HepG2 (cell line): Measurements from ENCODE around the gene MCRIP2. TPM values are rescaled to one million over a fixed set of nuclear protein-coding genes. Genes with fewer than 3 reads are reported as not detected.

ENCODE experiments used
- ATAC-seq: fragments of 200-7000 bp; cut with Tn5 transposase; 3 replicates; pipeline ENCODE4 v1.9.1; 2020; ENCODE audit warnings: mild to moderate bottlenecking, moderate library complexity
- BruUV-seq: library from RNA; stranded (reverse); fragments of 400-500 nt; replicated peaks from 2 replicates; lab custom pipeline; 2021; lab: Mats Ljungman, UMichigan
- CTCF ChIA-PET: fragments of 300-600 bp; formaldehyde crosslinking; extraction: SDS; loops from one replicate; lab custom pipeline; 2021; ENCODE audit warnings: low total read pairs, inconsistent platforms, low intra/inter-chr PET ratio; lab: Yijun Ruan, JAX
- POLR2A ChIA-PET: fragments of 350-600 bp; sonication (Branson Sonifier 250); formaldehyde crosslinking; loops from one replicate; lab custom pipeline; 2020; ENCODE audit warnings: antibody characterized with exemption, inconsistent platforms; lab: Yijun Ruan, JAX
- DNase-seq: peaks from one replicate; pipeline ENCODE4 v3.0.0-alpha.2; 2015; ENCODE audit warnings: low spot score
- FAIRE-seq: peaks from 3 replicates; lab custom pipeline; 2011; peaks lifted over from hg19 to GRCh38; lab: Jason Lieb, UNC
- H2AFZ ChIP-seq: one replicate; pipeline ENCODE4 v1.6.1; 2011; ENCODE audit warnings: low read length, inconsistent platforms
- H3K27ac ChIP-seq: fragments of 300-600 bp; 3 replicates; pipeline ENCODE4 v1.8.0; 2011; ENCODE audit warnings: mixed run types, mild to moderate bottlenecking, mixed read lengths, low read length, inconsistent platforms; ENCODE audit not compliant: insufficient read depth; ENCODE audit errors: extremely low read length
- H3K27me3 ChIP-seq, 2 experiments: fragments of 200-600 bp in 1 of 2; 2 replicates in 1 of 2; 3 replicates in 1 of 2; pipeline versions ENCODE4 v1.6.0 to v1.8.0; 2011; ENCODE audit warnings: low read length in 2 of 2, mild to moderate bottlenecking in 2 of 2, moderate library complexity in 2 of 2, inconsistent platforms in 1 of 2; ENCODE audit not compliant: insufficient read depth in 2 of 2, control insufficient read depth in 1 of 2
- H3K36me3 ChIP-seq, 2 experiments: fragments of 200-600 bp in 1 of 2; replicated peaks in 1 of 2; 2 replicates in 1 of 2; 3 replicates in 1 of 2; pipeline versions ENCODE4 v1.5.1 to v1.8.0; 2011; ENCODE audit warnings: low read length in 2 of 2, inconsistent platforms in 1 of 2; ENCODE audit not compliant: insufficient read depth in 2 of 2, control insufficient read depth in 1 of 2
- H3K4me1 ChIP-seq: 2 replicates; pipeline ENCODE4 v1.5.1; 2012; ENCODE audit warnings: low read length, inconsistent platforms; ENCODE audit not compliant: insufficient read depth
- H3K4me2 ChIP-seq: 2 replicates; pipeline ENCODE4 v1.6.0; 2011; ENCODE audit warnings: low read depth, low read length, inconsistent platforms
- H3K4me3 ChIP-seq, 3 experiments: fragments of 200-600 bp in 1 of 3; sonication (generic), shearing (Covaris generic) in 1 of 3; replicated peaks in 1 of 3; 2 replicates each; pipeline ENCODE4 v1.5.1; 2011 to 2016; ENCODE audit warnings: low read length in 3 of 3, inconsistent platforms in 2 of 3, low read depth in 2 of 3, mild to moderate bottlenecking in 2 of 3, control low read depth in 1 of 3, mixed read lengths in 1 of 3; ENCODE audit not compliant: insufficient read depth in 1 of 3
- H3K79me2 ChIP-seq: one replicate; pipeline ENCODE4 v1.6.1; 2011; ENCODE audit warnings: low read length, inconsistent platforms; ENCODE audit not compliant: insufficient read depth
- H3K9ac ChIP-seq: 2 replicates; pipeline ENCODE4 v1.6.0; 2011; ENCODE audit warnings: mild to moderate bottlenecking, low read depth, low read length, inconsistent platforms; ENCODE audit not compliant: insufficient read depth
- H3K9me3 ChIP-seq: 2 replicates; pipeline ENCODE4 v1.5.1; 2012; ENCODE audit warnings: mild to moderate bottlenecking, low read length
- H4K20me1 ChIP-seq: 2 replicates; pipeline ENCODE4 v1.6.0; 2011; ENCODE audit warnings: inconsistent platforms, mild to moderate bottlenecking, low read length, moderate library complexity; ENCODE audit not compliant: insufficient read depth
- FOXJ3 ChIP-seq: sonication (generic); formaldehyde crosslinking; IDR thresholded peaks from 2 replicates; pipeline ENCODE4 v1.4.0; 2020; ENCODE audit warnings: missing genetic modification reagents, mild to moderate bottlenecking, borderline replicate concordance
- GABPB1 ChIP-seq: IDR thresholded peaks from 2 replicates; pipeline ENCODE4 v1.6.1; 2016; ENCODE audit warnings: mild to moderate bottlenecking, missing genetic modification reagents, moderate library complexity, missing compliant biosample characterization
- MAFG ChIP-seq: sonication (generic); formaldehyde crosslinking; IDR thresholded peaks from 2 replicates; pipeline ENCODE4 v1.5.1; 2020; ENCODE audit warnings: mild to moderate bottlenecking, missing genetic modification reagents
- NCOA1 ChIP-seq: sonication (generic); formaldehyde crosslinking; IDR thresholded peaks from 2 replicates; pipeline ENCODE4 v1.9.0; 2021; ENCODE audit warnings: missing genetic modification reagents
- NFRKB ChIP-seq: fragments of 450-650 bp; IDR thresholded peaks from 2 replicates; pipeline ENCODE4 v1.6.1; 2017
- PCBP1 ChIP-seq: fragments of 200-400 bp; formaldehyde crosslinking; IDR thresholded peaks from 2 replicates; pipeline ENCODE4 v1.6.1; 2017; ENCODE audit warnings: mild to moderate bottlenecking, low read depth, low read length, borderline replicate concordance
- POLR2AphosphoS2 ChIP-seq: IDR thresholded peaks from 2 replicates; pipeline ENCODE4 v1.6.1; 2011; ENCODE audit warnings: low read depth, low read length, improper control_type of control experiment
- ZNF264 ChIP-seq: sonication (generic); formaldehyde crosslinking; IDR thresholded peaks from 2 replicates; pipeline ENCODE4 v1.4.0; 2020; ENCODE audit warnings: missing genetic modification reagents
- ZNF296 ChIP-seq: sonication (generic); formaldehyde crosslinking; conservative IDR thresholded peaks from 2 replicates; pipeline ENCODE4 v1.5.0; 2020; ENCODE audit warnings: mild to moderate bottlenecking, missing genetic modification reagents
- ZNF788 ChIP-seq: sonication (generic); formaldehyde crosslinking; IDR thresholded peaks from 2 replicates; pipeline ENCODE4 v1.5.0; 2020; ENCODE audit warnings: mild to moderate bottlenecking, missing genetic modification reagents, borderline replicate concordance
- WGBS: methylation state at CpG from one replicate; pipeline ENCODE4 v1.1.6; 2017; ENCODE audit warnings: low lambda C conversion rate; 5-methylcytosine and 5-hydroxymethylcytosine counted together
- in situ Hi-C: cut with HindIII; loops from 2 replicates; pipeline ENCODE4 v1.10.0; 2017; ENCODE audit warnings: low pct_unique_long_range_greater_than_20kb; ENCODE audit not compliant: extremely low pct_ligation_motif_present
- intact Hi-C: fragments of 100-400 bp; cut with micrococcal nuclease; formaldehyde crosslinking; loops from one replicate; pipeline ENCODE4 v1.10.0; 2022; ENCODE audit not compliant: unreplicated experiment
- polyA plus RNA-seq, 8 experiments: library from polyadenylated mRNA; depleted of rRNA in 3 of 8; stranded (reverse) in 7 of 8; unstranded in 1 of 8; fragments of >200 nt; fragmentation: Illumina TruSeq in 4 of 8; extraction: Trizol in 4 of 8; gene quantifications; 2 replicates each; pipeline versions ENCODE4 v1.2.1 to v1.2.3, GENCODE V29; 2011 to 2016; ENCODE audit warnings: low read depth in 4 of 8, missing spikeins in 1 of 8, mixed read lengths in 1 of 8; ENCODE audit not compliant: insufficient read depth in 1 of 8
- total RNA-seq, 5 experiments: library from RNA; depleted of rRNA; stranded (reverse); fragments of >200 nt; fragmentation: Illumina TruSeq; extraction: Trizol; gene quantifications; 2 replicates each; pipeline ENCODE4 v1.2.3, GENCODE V29; 2016; ENCODE audit warnings: low read depth in 1 of 5
- TF ChIP-seq, protein P1 (sequence below): sonication (generic); formaldehyde crosslinking; IDR thresholded peaks from 2 replicates; pipeline ENCODE4 v1.4.0; 2020; ENCODE audit warnings: missing genetic modification reagents, borderline replicate concordance
- TF ChIP-seq, protein P2 (sequence below): sonication (generic); formaldehyde crosslinking; IDR thresholded peaks from 2 replicates; pipeline ENCODE4 v1.9.0; 2021; ENCODE audit warnings: mild to moderate bottlenecking, missing genetic modification reagents
- TF ChIP-seq, protein P3 (sequence below): fragments of 450-650 bp; IDR thresholded peaks from 2 replicates; pipeline ENCODE4 v1.6.1; 2017
- TF ChIP-seq, protein P4 (sequence below): sonication (generic); formaldehyde crosslinking; IDR thresholded peaks from 2 replicates; pipeline ENCODE4 v1.5.1; 2020; ENCODE audit warnings: missing genetic modification reagents, mild to moderate bottlenecking, borderline replicate concordance

The MCRIP2 gene
- total and polyA plus RNA-seq, 2 of the 13 experiments (the other 11 are each of a cell fraction or from before 2014, with no cell fraction given): 39.6 to 76.7 TPM

DNA sequence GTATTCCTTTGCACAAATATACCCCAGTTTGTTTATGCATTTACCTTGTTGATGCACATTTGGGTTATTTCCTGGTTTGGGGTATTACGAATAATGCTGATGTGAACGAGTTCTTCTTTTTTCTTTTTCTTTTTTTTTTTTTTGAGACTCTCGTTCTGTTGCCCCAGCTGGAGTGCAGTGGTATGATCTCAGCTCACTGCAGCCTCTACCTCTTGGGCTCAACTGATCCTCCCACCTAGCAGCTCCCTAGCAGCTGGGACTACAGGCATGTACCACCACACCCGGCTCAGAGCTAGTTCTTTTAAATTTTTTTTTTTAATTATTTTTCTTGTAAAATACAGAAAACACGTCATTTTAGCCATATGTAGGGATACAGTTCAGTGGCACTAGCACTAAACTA lies 37.7 kb upstream of the MCRIP2 start:
- no peak overlapping the region for H2AFZ ChIP-seq
- no peaks in the 10 kb centered on the region for H4K20me1 ChIP-seq
- WGBS: 93% methylated on average over 5 of the region's 5 CpGs
- no peak overlapping the region for H3K27ac ChIP-seq
- H3K9ac ChIP-seq: no peak overlapping the region
- intact Hi-C loops (no loop called here), in situ Hi-C loops (no loop called here)
- FAIRE-seq (no peak), DNase-seq (no peak), ATAC-seq (no peak)
- H3K9me3 ChIP-seq: no peaks in the 10 kb centered on the region
- peaks cover 8% of the 10 kb centered on the region for H3K79me2 ChIP-seq
- CTCF ChIA-PET: no interaction called here
- peaks cover 1 to 7% of the 10 kb centered on the region in 2 experiments; a peak in 4 of 5 replicates for H3K36me3 ChIP-seq
- H3K4me2 ChIP-seq: no peak overlapping the region
- H3K27me3 ChIP-seq: no peaks in the 10 kb centered on the region
- H3K4me1 ChIP-seq: no peaks in the 10 kb centered on the region
- no peak overlapping the region for H3K4me3 ChIP-seq
- POLR2A ChIA-PET: no interaction called here
- no TSS peak for BruUV-seq
- TF ChIP-seq MAFG (CRISPR knock-in tag): no peak
- TF ChIP-seq POLR2AphosphoS2: no peak
- TF ChIP-seq, protein P1, sequence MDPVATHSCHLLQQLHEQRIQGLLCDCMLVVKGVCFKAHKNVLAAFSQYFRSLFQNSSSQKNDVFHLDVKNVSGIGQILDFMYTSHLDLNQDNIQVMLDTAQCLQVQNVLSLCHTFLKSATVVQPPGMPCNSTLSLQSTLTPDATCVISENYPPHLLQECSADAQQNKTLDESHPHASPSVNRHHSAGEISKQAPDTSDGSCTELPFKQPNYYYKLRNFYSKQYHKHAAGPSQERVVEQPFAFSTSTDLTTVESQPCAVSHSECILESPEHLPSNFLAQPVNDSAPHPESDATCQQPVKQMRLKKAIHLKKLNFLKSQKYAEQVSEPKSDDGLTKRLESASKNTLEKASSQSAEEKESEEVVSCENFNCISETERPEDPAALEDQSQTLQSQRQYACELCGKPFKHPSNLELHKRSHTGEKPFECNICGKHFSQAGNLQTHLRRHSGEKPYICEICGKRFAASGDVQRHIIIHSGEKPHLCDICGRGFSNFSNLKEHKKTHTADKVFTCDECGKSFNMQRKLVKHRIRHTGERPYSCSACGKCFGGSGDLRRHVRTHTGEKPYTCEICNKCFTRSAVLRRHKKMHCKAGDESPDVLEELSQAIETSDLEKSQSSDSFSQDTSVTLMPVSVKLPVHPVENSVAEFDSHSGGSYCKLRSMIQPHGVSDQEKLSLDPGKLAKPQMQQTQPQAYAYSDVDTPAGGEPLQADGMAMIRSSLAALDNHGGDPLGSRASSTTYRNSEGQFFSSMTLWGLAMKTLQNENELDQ (CRISPR knock-in tag): no peak
- TF ChIP-seq FOXJ3 (CRISPR knock-in tag): no peak
- no peak for TF ChIP-seq PCBP1
- TF ChIP-seq, protein P2, sequence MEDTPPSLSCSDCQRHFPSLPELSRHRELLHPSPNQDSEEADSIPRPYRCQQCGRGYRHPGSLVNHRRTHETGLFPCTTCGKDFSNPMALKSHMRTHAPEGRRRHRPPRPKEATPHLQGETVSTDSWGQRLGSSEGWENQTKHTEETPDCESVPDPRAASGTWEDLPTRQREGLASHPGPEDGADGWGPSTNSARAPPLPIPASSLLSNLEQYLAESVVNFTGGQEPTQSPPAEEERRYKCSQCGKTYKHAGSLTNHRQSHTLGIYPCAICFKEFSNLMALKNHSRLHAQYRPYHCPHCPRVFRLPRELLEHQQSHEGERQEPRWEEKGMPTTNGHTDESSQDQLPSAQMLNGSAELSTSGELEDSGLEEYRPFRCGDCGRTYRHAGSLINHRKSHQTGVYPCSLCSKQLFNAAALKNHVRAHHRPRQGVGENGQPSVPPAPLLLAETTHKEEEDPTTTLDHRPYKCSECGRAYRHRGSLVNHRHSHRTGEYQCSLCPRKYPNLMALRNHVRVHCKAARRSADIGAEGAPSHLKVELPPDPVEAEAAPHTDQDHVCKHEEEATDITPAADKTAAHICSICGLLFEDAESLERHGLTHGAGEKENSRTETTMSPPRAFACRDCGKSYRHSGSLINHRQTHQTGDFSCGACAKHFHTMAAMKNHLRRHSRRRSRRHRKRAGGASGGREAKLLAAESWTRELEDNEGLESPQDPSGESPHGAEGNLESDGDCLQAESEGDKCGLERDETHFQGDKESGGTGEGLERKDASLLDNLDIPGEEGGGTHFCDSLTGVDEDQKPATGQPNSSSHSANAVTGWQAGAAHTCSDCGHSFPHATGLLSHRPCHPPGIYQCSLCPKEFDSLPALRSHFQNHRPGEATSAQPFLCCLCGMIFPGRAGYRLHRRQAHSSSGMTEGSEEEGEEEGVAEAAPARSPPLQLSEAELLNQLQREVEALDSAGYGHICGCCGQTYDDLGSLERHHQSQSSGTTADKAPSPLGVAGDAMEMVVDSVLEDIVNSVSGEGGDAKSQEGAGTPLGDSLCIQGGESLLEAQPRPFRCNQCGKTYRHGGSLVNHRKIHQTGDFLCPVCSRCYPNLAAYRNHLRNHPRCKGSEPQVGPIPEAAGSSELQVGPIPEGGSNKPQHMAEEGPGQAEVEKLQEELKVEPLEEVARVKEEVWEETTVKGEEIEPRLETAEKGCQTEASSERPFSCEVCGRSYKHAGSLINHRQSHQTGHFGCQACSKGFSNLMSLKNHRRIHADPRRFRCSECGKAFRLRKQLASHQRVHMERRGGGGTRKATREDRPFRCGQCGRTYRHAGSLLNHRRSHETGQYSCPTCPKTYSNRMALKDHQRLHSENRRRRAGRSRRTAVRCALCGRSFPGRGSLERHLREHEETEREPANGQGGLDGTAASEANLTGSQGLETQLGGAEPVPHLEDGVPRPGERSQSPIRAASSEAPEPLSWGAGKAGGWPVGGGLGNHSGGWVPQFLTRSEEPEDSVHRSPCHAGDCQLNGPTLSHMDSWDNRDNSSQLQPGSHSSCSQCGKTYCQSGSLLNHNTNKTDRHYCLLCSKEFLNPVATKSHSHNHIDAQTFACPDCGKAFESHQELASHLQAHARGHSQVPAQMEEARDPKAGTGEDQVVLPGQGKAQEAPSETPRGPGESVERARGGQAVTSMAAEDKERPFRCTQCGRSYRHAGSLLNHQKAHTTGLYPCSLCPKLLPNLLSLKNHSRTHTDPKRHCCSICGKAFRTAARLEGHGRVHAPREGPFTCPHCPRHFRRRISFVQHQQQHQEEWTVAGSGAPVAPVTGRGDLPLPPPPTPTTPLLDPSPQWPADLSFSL: no peak
- TF ChIP-seq NCOA1 (CRISPR knock-in tag): no peak
- TF ChIP-seq NFRKB: no peak
- TF ChIP-seq ZNF264 (CRISPR knock-in tag): no peak
- no peak for TF ChIP-seq ZNF296
- TF ChIP-seq, protein P3, sequence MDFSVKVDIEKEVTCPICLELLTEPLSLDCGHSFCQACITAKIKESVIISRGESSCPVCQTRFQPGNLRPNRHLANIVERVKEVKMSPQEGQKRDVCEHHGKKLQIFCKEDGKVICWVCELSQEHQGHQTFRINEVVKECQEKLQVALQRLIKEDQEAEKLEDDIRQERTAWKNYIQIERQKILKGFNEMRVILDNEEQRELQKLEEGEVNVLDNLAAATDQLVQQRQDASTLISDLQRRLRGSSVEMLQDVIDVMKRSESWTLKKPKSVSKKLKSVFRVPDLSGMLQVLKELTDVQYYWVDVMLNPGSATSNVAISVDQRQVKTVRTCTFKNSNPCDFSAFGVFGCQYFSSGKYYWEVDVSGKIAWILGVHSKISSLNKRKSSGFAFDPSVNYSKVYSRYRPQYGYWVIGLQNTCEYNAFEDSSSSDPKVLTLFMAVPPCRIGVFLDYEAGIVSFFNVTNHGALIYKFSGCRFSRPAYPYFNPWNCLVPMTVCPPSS: no peak
- TF ChIP-seq, protein P4, sequence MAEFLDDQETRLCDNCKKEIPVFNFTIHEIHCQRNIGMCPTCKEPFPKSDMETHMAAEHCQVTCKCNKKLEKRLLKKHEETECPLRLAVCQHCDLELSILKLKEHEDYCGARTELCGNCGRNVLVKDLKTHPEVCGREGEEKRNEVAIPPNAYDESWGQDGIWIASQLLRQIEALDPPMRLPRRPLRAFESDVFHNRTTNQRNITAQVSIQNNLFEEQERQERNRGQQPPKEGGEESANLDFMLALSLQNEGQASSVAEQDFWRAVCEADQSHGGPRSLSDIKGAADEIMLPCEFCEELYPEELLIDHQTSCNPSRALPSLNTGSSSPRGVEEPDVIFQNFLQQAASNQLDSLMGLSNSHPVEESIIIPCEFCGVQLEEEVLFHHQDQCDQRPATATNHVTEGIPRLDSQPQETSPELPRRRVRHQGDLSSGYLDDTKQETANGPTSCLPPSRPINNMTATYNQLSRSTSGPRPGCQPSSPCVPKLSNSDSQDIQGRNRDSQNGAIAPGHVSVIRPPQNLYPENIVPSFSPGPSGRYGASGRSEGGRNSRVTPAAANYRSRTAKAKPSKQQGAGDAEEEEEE: no peak
- no peak for TF ChIP-seq ZNF788 (CRISPR knock-in tag)
- TF ChIP-seq GABPB1 (CRISPR knock-in tag): no peak
